Left lung (tissue), 10 donors: ENCODE data around the gene TNFRSF12A. TPM values are rescaled to one million over a fixed set of nuclear protein-coding genes. Genes with fewer than 3 reads are reported as not detected.

ENCODE experiments used
- ATAC-seq: fragments of 200-7000 bp; cut with Tn5 transposase; one replicate; pipeline ENCODE4 v1.9.1; 2020; ENCODE audit warnings: moderate library complexity
- DNase-seq, 4 donors: peaks; one replicate each; pipeline ENCODE4 v3.0.0-alpha.2; 2013 to 2020
- H3K27ac ChIP-seq, 2 donors: fragments of 200-600 bp; sonication (generic) in 1 of 2; one replicate each; pipeline versions ENCODE4 v1.5.0 to v1.8.0; 2020 to 2021
- H3K27me3 ChIP-seq, 2 donors: fragments of 200-600 bp; sonication (generic) in 1 of 2; one replicate each; pipeline versions ENCODE4 v1.5.0 to v1.8.0; 2020 to 2021
- H3K36me3 ChIP-seq, 2 donors: fragments of 200-600 bp; sonication (generic) in 1 of 2; one replicate each; pipeline versions ENCODE4 v1.5.0 to v1.8.0; 2020 to 2021
- H3K4me1 ChIP-seq, 2 donors: fragments of 200-600 bp; one replicate each; pipeline ENCODE4 v1.8.0; 2021
- H3K4me3 ChIP-seq, 2 donors: fragments of 200-600 bp; sonication (generic) in 1 of 2; one replicate each; pipeline versions ENCODE4 v1.5.0 to v1.8.0; 2020 to 2021; ENCODE audit warnings: mild to moderate bottlenecking in 1 of 2
- H3K9me3 ChIP-seq, 2 donors: fragments of 200-600 bp; sonication (generic) in 1 of 2; one replicate each; pipeline versions ENCODE4 v1.5.0 to v1.8.0; 2020 to 2021
- CTCF ChIP-seq, 2 donors: fragments of 200-600 bp; sonication (generic) in 1 of 2; IDR thresholded peaks; one replicate each; pipeline versions ENCODE4 v1.5.0 to v1.8.0; 2021; ENCODE audit warnings: antibody characterized with exemption in 2 of 2
- intact Hi-C, 2 donors: fragments of 100-400 bp; cut with DNase I; formaldehyde crosslinking; loops; one replicate each; pipeline versions ENCODE4 v1.11.2 to v1.14.2; 2022
- polyA plus RNA-seq, 6 donors: library from polyadenylated mRNA; unstranded; fragments of 120-200 nt; gene quantifications; one replicate each; pipeline ENCODE4 v1.2.1, GENCODE V29; 2013; ENCODE audit not compliant: insufficient read length in 6 of 6
- total RNA-seq, 2 donors: library from RNA; stranded (reverse); fragmentation: NEBNext Ultra II Directional; extraction: Animal tissue kit (Norgen Biotek cat#: 25700); gene quantifications; one replicate each; pipeline ENCODE4 v1.2.1, GENCODE V29; 2021
- donor health status: DM: no; HTN: yes; CAD: no.
- donor health status: DM: no; HTN: no; CAD: no.

TNFRSF12A gene
- total and polyA plus RNA-seq, 8 donors = 2.6 to 126 (median 4.8) TPM

GRCh38 chr16:3060339-3061127, 40.4 kb downstream of the TNFRSF12A start:
- no peak for TF ChIP-seq CTCF (IDR thresholded peaks at IDR 0.05)
- Histone ChIP-seq H3K4me1 (peaks cover 21 to 75% of the 10 kb centered on the region in 2 donors), H3K36me3 (peaks cover 0 to 6% of the 10 kb centered on the region in 2 donors), H3K4me3 (no peak overlapping the region), H3K27ac (peak overlapping the region in 1 of 2 donors; percentile 86), H3K27me3 (no peaks in the 10 kb centered on the region), H3K9me3 (no peaks in the 10 kb centered on the region)
- no peak for DNase-seq
- intact Hi-C loops = no loop called here
- no peak for ATAC-seq

GRCh38 chr16:3062553-3062952, 42.4 kb downstream of the TNFRSF12A start:
- H3K4me1 ChIP-seq = peaks cover 21 to 71% of the 10 kb centered on the region in 2 donors
- no peak for ATAC-seq
- intact Hi-C loops = no loop called here

GRCh38 chr16:3063625-3064386, 43.6 kb downstream of the TNFRSF12A start:
- Histone ChIP-seq H3K27me3 (no peaks in the 10 kb centered on the region), H3K9me3 (no peaks in the 10 kb centered on the region), H3K4me1 (peaks cover 15 to 70% of the 10 kb centered on the region in 2 donors), H3K27ac (no peak overlapping the region), H3K36me3 (peaks cover 0 to 7% of the 10 kb centered on the region in 2 donors), H3K4me3 (no peak overlapping the region)
- DNase-seq = no peak
- intact Hi-C loops = no loop called here
- TF ChIP-seq CTCF (IDR thresholded peaks at IDR 0.05) = no peak
- no peak for ATAC-seq

More at GRCh38 chr16:3062553-3062952, 42.4 kb downstream of the TNFRSF12A start:
- no peak for TF ChIP-seq CTCF (IDR thresholded peaks at IDR 0.05)
- Histone ChIP-seq H3K4me3 (no peak overlapping the region), H3K27ac (peak overlapping the region in 1 of 2 donors; percentile 23), H3K36me3 (peaks cover 0 to 2% of the 10 kb centered on the region in 2 donors), H3K9me3 (no peaks in the 10 kb centered on the region), H3K27me3 (no peaks in the 10 kb centered on the region)
- DNase-seq = no peak

GRCh38 chr16:3065069-3065741, 45.0 kb downstream of the TNFRSF12A start, which contains the start of gene IL32:
TSS of gene IL32 (plus strand) at chr16:3065640. CDS start at chr16:3065812, 172 bp downstream.
- Histone ChIP-seq H3K4me1 (peaks cover 9 to 64% of the 10 kb centered on the region in 2 donors), H3K4me3 (peak within 1 kb of the TSS; percentile 18 to 56), H3K9me3 (no peaks in the 10 kb centered on the region), H3K27me3 (no peaks in the 10 kb centered on the region), H3K27ac (peak within 1 kb of the TSS; percentile 68 to 82), H3K36me3 (peaks cover 0 to 12% of the 10 kb centered on the region in 2 donors)
- TF ChIP-seq CTCF (IDR thresholded peaks at IDR 0.05) = no peak
- ATAC-seq (peak; percentile 79), DNase-seq (peak in 2 of 4 donors; percentile 49 to 83)
- intact Hi-C loops = no loop called here
